ENCODE measurements around the gene SPEG.
A peak's percentile ranks its signal among the peaks of the same experiment; 100 is the strongest.

DNA sequence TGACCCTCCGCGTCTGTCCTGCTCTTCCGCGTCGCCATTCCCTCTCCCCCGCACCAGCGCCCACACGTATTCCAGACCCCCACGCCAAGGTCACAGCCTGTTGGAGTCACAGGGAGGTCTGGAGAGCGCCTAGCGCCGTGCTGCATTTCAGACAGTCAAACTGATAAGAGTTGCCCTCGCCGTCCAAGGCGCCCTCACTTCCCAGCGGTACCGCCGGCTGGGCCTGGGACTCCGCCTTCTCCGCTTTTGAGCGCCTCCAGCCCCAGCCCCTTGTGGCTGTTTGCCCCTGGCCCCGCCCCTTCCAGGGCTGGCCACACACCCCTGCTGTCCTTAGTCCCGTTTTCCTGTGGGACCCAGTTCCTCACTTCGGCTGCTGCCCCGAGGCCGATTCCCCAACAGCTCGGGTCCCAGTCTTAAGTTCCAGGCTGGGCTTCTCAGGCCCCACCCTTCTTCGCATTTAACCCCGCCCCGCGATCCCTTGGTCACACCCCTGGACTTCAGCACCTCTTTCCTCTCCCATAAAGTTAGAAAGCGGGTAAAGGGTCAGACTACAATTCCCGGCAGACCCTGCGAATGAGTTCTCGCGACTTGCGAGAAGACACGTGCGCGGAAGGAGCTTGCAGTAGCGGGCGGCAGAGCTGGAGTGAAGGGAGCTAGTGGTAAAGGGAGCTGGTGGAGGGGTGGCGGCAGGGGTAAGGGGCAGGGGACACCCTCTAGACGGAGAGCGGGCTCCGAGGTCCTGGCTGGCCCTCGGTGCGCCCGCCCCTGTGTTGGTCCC, 63.8 kb downstream of the SPEG start, which contains the start of gene GMPPA:
- TF ChIP-seq, protein P1, sequence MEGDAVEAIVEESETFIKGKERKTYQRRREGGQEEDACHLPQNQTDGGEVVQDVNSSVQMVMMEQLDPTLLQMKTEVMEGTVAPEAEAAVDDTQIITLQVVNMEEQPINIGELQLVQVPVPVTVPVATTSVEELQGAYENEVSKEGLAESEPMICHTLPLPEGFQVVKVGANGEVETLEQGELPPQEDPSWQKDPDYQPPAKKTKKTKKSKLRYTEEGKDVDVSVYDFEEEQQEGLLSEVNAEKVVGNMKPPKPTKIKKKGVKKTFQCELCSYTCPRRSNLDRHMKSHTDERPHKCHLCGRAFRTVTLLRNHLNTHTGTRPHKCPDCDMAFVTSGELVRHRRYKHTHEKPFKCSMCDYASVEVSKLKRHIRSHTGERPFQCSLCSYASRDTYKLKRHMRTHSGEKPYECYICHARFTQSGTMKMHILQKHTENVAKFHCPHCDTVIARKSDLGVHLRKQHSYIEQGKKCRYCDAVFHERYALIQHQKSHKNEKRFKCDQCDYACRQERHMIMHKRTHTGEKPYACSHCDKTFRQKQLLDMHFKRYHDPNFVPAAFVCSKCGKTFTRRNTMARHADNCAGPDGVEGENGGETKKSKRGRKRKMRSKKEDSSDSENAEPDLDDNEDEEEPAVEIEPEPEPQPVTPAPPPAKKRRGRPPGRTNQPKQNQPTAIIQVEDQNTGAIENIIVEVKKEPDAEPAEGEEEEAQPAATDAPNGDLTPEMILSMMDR (IDR thresholded peaks at IDR 0.05 in 8 of 11, conservative IDR thresholded peaks at IDR 0.05 in 3 of 11): peak in 6 of 11 experiments; percentile 18 to 44 (median 29)
- peak; percentile 91 to 99 (median 96) for TF ChIP-seq POLR2AphosphoS5 (IDR thresholded peaks at IDR 0.05)
